DND-41 (cell line): ENCODE data around the gene PARN.

Source experiments
- ATAC-seq: fragments of 200-7000 bp; cut with Tn5 transposase; 3 replicates; pipeline ENCODE4 v1.9.1; 2021; ENCODE audit warnings: low read depth; ENCODE audit not compliant: insufficient read depth
- DNase-seq: peaks from one replicate; pipeline ENCODE4 v3.0.0-alpha.2; 2020
- H2AFZ ChIP-seq: 2 replicates; pipeline ENCODE4 v1.6.0; 2012; ENCODE audit warnings: low read depth, low read length
- H3K27ac ChIP-seq: 2 replicates; pipeline ENCODE4 v1.5.1; 2012; ENCODE audit warnings: low read length, inconsistent platforms
- H3K27me3 ChIP-seq: fragments of 200-600 bp; sonication (generic); 2 replicates; pipeline ENCODE4 v1.6.0; 2012; ENCODE audit warnings: low read length, mild to moderate bottlenecking, inconsistent platforms; ENCODE audit not compliant: insufficient read depth, poor library complexity
- H3K36me3 ChIP-seq: 2 replicates; pipeline ENCODE4 v1.5.1; 2012; ENCODE audit warnings: low read length, inconsistent platforms; ENCODE audit not compliant: insufficient read depth
- H3K4me1 ChIP-seq: 2 replicates; pipeline ENCODE4 v1.5.1; 2012; ENCODE audit warnings: mild to moderate bottlenecking, low read length; ENCODE audit not compliant: insufficient read depth
- H3K4me2 ChIP-seq: 2 replicates; pipeline ENCODE4 v1.6.0; 2012; ENCODE audit warnings: mild to moderate bottlenecking, moderate library complexity, low read length, inconsistent platforms; ENCODE audit not compliant: insufficient read depth
- H3K4me3 ChIP-seq, 2 experiments: fragments of 200-600 bp in 1 of 2; shearing (Covaris generic) in 1 of 2; 2 replicates each; pipeline ENCODE4 v1.5.1; 2012 to 2016; ENCODE audit warnings: inconsistent platforms in 2 of 2, low read length in 2 of 2, mild to moderate bottlenecking in 2 of 2, low read depth in 1 of 2, moderate library complexity in 1 of 2
- H3K79me2 ChIP-seq: 2 replicates; pipeline ENCODE4 v1.6.0; 2012; ENCODE audit warnings: low read length, inconsistent platforms; ENCODE audit not compliant: insufficient read depth
- H3K9ac ChIP-seq: 2 replicates; pipeline ENCODE4 v1.6.0; 2012; ENCODE audit warnings: low read depth, mild to moderate bottlenecking, inconsistent platforms, low read length, moderate library complexity
- H3K9me3 ChIP-seq: 2 replicates; pipeline ENCODE4 v1.5.1; 2012; ENCODE audit warnings: low read length, moderate library complexity, mild to moderate bottlenecking, inconsistent platforms; ENCODE audit not compliant: insufficient read depth, severe bottlenecking
- H4K20me1 ChIP-seq: 2 replicates; pipeline ENCODE4 v1.6.0; 2012; ENCODE audit warnings: low read length; ENCODE audit not compliant: insufficient read depth
- CTCF ChIP-seq: IDR thresholded peaks from 2 replicates; pipeline ENCODE4 v1.5.1; 2012; ENCODE audit warnings: borderline replicate concordance, low read length, moderate library complexity, mild to moderate bottlenecking; ENCODE audit not compliant: poor library complexity, severe bottlenecking; ENCODE audit errors: extremely low read depth
- EZH2 ChIP-seq: IDR thresholded peaks from 3 replicates; pipeline ENCODE4 v1.6.1; 2012; ENCODE audit warnings: borderline replicate concordance, low read depth, mild to moderate bottlenecking, moderate library complexity, low read length, inconsistent platforms; ENCODE audit not compliant: severe bottlenecking

Gene PARN

DNA sequence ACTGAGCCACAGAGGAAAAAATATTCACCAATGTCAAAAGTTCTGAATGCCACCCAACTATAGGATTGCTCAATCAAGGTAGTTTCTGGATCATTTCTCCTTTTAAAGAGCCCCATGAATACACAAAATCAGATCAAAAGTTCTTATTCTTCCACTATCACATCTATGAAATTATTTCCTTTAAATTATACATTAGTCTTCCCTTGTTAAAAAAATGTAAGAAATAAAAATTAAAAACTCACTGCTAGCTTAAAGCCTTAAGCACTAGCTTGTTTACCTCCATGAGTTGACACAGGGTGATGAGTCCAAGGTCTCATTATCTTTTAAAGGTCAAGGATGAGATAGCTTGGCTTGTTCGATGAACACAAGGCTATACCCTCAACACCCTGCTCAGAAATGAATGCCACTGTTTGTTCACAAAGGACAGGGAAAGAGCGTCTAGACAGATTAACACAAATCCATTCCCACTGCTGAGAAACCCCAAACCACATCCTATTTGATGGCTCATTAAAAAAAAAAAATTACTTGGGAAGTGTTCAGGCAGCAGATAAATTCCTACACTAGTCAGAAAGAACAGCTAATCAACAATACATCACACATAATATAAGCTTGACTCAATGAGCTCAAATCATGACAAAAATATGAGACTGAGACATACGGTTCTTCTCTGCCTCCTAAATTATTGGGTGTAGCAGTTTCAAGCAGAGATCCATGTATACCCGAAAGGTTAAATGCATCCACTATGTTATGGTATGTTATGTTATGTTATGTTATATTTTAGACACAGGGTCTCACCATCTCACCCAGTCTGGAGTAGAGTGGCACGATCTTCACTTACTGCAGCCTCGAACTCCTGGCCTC lies 118.9 kb downstream of the PARN start:
- no peak overlapping the region for H3K27ac ChIP-seq

GRCh38 chr16:14510581-14510938 lies 119.5 kb downstream of the PARN start:
- Histone ChIP-seq H3K79me2 (peaks cover 4% of the 10 kb centered on the region; the same call in 1 of the 2 replicates), H3K27me3 (no peaks in the 10 kb centered on the region), H3K9ac (no peak overlapping the region), H4K20me1 (peaks cover 4% of the 10 kb centered on the region; the same call in 1 of the 2 replicates), H3K9me3 (no peaks in the 10 kb centered on the region), H3K27ac (no peak overlapping the region), H3K4me3 (no peak overlapping the region), H3K36me3 (0 out of 2 replicates have a peak, but pooled peaks cover 2% of the 10 kb centered on the region), H3K4me1 (peaks cover 4% of the 10 kb centered on the region; the same call in 1 of the 2 replicates), H3K4me2 (no peak overlapping the region), H2AFZ (no peak overlapping the region)
- TF ChIP-seq CTCF (no peak), EZH2 (no peak)
- DNase-seq, result no peak
- ATAC-seq, result no peak

More for the DNA sequence above, 118.9 kb downstream of the PARN start:
- DNase-seq, result no peak
- H3K4me1 ChIP-seq, result peaks cover 4% of the 10 kb centered on the region; the same call in 1 of the 2 replicates
- H3K9me3 ChIP-seq, result no peaks in the 10 kb centered on the region
- H3K9ac ChIP-seq, result no peak overlapping the region
- H4K20me1 ChIP-seq, result peaks cover 4% of the 10 kb centered on the region; the same call in 1 of the 2 replicates
- H3K4me3 ChIP-seq, result no peak overlapping the region
- H3K36me3 ChIP-seq, result 0 out of 2 replicates have a peak, but pooled peaks cover 2% of the 10 kb centered on the region
- H3K79me2 ChIP-seq, result peaks cover 4% of the 10 kb centered on the region; the same call in 1 of the 2 replicates
- TF ChIP-seq EZH2 (no peak), CTCF (no peak)
- 0 out of 3 replicates have a peak, but pooled peaks have one; percentile 33 for ATAC-seq
- no peak overlapping the region for H3K4me2 ChIP-seq
- H3K27me3 ChIP-seq, result no peaks in the 10 kb centered on the region
- no peak overlapping the region for H2AFZ ChIP-seq

GRCh38 chr16:14509675-14510132 lies 120.4 kb downstream of the PARN start:
- Histone ChIP-seq H3K27ac (no peak overlapping the region), H2AFZ (no peak overlapping the region), H3K36me3 (0 out of 2 replicates have a peak, but pooled peaks cover 2% of the 10 kb centered on the region), H3K27me3 (no peaks in the 10 kb centered on the region), H3K4me1 (peaks cover 4% of the 10 kb centered on the region; the same call in 1 of the 2 replicates), H3K4me3 (no peak overlapping the region), H3K9ac (no peak overlapping the region), H3K79me2 (peaks cover 4% of the 10 kb centered on the region; the same call in 1 of the 2 replicates), H4K20me1 (peaks cover 4% of the 10 kb centered on the region; the same call in 1 of the 2 replicates), H3K4me2 (no peak overlapping the region), H3K9me3 (no peaks in the 10 kb centered on the region)
- ATAC-seq, result no peak
- DNase-seq, result no peak
- TF ChIP-seq EZH2, result no peak
- no peak for TF ChIP-seq CTCF
